Left kidney (tissue), 2 donors: ENCODE data around the gene USP32. TPM values are rescaled to one million over a fixed set of nuclear protein-coding genes. Genes with fewer than 3 reads are reported as not detected.
A peak's percentile ranks its signal among the peaks of the same experiment; 100 is the strongest.

Experiments used
- DNase-seq: peaks from one replicate; pipeline ENCODE4 v3.0.0-alpha.2; 2013
- polyA plus RNA-seq: library from polyadenylated mRNA; unstranded; fragments of 120-200 nt; gene quantifications from one replicate; pipeline ENCODE4 v1.2.1, GENCODE V29; 2013; ENCODE audit not compliant: insufficient read length

USP32 gene
- polyA plus RNA-seq, 1 donor, result 49.9 TPM

DNA sequence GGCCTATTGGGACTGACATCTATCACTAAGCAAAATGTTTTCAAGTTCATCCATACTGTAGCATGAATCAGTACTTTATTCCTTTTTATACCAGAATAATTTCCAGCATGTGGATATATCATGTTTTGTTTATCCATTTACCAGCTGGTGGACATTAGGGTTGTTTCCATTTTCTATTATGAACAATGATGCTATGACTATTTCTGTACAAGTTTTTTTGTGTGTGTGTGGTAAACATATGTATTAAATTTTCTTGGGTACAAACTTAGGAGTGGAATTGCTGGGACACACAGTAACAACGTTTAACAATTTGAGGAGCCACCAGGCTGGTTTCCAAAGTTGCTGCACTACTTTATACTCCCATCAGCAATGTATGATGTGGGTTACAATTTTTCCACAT, 91.0 kb downstream of the USP32 start:
- no peak for DNase-seq

DNA sequence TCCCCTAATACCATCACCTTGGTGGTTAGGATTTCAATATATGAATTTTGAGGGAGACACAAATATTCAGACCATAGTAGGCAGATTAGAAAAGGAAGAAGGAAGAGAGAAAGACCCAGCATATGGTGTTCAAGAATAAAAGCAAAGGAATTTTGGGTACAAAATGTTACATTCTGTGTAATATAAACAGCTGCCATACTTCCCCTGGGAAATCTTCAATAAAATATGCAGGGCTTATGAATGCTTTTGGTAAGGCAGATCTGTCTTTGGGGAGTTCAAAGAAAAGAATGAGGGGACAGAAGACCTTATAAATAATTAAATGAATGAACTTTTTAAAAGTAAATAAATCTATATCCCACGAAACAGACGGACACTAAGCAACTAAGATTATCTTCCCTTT, 91.9 kb downstream of the USP32 start:
- no peak for DNase-seq

DNA sequence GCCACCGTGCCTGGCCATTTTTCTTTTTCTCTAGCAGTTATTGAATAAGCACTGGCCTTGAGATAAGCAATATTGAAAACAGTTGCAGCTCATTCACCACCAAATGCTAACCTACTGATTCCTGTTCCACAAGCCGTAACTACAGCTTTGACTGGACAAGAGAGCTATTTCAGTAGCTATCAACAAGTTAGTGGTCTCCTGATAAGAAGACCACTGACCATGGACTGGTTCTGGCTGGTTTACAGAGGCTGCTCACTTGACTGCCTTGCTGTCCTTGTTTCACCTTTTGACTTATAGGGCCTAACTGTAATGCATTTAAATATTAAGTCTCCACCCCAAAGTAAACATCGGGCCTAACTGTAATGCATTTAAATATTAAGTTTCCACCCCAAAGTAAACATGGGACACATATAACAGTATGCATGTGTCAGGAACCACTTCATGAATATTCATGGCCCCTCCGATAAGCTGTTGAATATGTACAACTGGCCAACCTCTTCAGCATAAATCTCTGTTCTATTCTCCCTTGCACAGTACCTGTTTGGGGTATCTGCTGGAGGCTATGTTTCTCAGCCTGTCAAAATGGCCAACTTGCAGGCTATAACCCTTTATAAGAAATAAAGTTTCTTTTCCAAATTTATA, 94.1 kb downstream of the USP32 start:
- DNase-seq, result no peak

GRCh38 chr17:60296177-60296576, 95.8 kb downstream of the USP32 start:
- DNase-seq, result no peak

GRCh38 chr17:60293580-60294335, 98.2 kb downstream of the USP32 start:
- no peak for DNase-seq

DNA sequence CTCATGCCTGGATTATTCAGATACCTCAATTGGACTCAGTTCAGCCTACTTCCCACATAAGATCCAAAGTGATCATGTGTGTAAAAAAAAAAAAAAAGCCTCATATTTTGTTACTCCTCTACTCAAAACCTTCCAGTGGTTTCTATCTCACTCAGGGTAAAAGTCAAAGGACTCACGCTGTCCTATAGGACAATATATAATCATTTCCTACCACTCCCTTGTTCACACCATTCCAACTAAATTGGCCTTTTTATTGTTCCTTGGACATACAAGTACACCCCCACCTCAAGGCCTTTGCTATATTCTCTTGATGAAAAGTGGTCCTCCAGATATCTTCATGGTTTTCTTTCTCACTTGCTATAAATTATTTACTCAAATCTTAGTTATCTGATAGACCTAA, 99.2 kb downstream of the USP32 start:
- no peak for DNase-seq

DNA sequence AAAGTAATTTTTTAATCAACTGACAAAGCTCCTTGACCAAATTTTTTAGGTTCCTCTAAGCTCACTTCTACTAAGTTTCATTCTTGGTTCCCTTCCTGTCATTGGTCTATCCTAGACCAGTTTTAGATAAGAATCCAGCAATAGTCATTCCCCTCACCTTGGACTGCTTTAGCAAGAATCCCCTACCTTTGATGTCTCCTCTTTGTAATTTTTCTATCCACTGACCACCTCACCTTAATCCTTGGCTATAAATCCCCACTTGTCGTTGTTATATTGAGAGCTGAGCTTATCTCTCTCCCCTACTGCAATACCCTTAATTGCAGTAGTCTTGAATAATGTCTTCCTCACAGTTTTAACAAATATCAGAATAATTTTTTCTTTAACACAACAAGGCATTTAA, 107.2 kb downstream of the USP32 start:
- no peak for DNase-seq

GRCh38 chr17:60283816-60284215, 108.1 kb downstream of the USP32 start:
- DNase-seq, result no peak

DNA sequence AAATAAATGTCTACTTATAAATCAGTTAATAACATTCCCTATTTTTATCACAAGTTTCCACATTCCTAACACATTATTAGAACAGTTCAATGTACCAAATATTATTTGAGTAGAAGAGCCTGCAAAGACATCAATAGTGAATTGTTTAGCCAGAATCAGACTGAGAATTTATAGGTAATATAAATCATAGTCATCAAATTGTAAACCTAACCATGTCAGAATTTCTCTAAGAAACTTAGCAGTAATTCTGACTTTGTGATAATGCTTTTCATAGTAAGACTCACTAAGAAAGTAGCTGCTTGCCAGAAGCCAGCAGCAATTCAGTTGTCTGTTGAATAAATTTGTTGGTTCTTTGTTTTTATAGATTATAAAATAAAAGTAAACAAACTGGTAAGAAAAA, 111.3 kb downstream of the USP32 start:
- no peak for DNase-seq

- no peak for DNase-seq
Measured at GRCh38 chr17:60278237-60278636, 113.7 kb downstream of the USP32 start.

- no peak for DNase-seq
Measured at GRCh38 chr17:60277258-60277657, 114.7 kb downstream of the USP32 start.

GRCh38 chr17:60269417-60269816, 122.5 kb downstream of the USP32 start:
- DNase-seq, result no peak

GRCh38 chr17:60260540-60260939, 131.4 kb downstream of the USP32 start:
- no peak for DNase-seq

DNA sequence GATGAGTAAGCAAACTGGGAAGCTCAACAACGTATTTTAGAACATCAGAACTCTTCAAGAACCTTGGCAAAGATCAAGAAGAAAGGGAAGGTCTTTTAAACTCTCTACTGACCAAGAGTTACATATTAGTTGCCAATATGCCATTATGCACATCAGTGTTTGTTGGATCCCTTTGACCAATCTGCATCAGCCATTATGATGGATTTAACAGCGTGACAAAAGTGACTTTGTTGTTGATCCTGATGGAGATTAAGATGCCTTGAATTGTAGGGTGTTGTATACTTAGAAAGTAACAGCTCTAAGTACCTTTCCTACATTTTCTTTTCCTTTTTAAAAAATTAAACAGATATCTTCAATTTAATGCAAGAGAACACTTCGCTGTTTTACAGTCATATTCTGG, 133.6 kb downstream of the USP32 start:
- no peak for DNase-seq

- no peak for DNase-seq
Measured at GRCh38 chr17:60256174-60256573, 135.8 kb downstream of the USP32 start.

DNA sequence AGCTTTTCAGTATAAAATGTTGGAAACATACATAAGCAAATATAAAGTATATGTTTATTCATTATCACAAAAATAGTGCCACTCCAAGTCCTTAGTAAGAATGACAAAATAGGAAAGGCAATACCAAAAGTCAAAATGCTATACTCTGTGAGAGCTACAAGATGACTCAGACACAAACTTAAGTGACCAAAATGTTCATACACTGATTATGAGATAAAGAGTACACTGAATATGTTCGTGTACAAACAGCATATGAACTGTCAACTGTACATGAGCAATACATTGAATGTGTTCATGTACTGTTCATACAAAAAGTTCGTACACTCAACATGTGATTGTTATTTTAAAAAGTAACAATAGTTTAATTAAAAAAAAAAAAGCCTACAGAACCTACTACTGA, 138.9 kb downstream of the USP32 start:
- no peak for DNase-seq

DNA sequence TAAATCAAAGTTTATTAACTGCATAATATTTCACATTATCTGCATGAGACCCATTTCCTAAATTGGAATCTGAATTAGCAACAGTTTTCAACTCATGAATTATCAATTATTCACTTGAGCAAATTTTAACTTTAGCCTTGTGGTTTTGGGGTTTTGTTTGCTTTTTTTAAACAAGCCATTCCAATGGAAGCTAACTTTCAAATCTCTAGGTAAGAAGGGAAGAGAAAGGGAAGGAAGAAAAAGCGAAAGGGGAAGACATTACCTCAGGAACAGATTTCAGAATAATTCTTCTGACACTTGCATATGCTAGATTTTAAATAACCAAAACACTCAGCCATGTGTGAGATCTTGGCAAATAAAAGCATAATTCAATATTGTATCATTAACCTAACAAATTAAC, 139.5 kb downstream of the USP32 start:
- no peak for DNase-seq

DNA sequence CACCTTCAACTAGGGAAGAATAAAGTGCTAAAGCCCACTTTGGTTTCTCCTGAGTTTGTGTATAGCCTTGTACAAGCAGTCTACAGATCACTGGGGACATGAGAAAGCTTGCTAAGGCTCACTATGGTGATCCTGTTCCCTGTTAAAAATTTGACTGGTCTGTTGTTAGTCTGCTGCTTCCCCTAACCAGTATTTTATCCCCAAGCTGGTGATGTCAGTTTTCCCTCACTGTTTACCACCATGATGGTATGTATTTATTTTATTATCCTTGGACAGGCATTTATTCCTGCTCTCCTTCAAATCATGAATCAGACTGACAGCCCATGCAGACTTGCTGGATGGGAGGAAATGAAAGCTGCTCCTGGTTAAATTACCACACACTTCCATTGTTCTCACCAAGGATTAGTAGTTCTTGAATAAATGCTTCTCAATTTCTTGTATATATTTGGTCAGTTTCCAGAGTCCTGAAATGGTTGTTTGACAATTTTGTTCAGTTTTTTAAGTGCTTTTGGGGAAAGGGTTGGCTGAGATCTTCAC, 142.6 kb downstream of the USP32 start:
- no peak for DNase-seq

- DNase-seq, result peak; percentile 8
Measured at GRCh38 chr17:60248618-60249289, 143.2 kb downstream of the USP32 start.

- DNase-seq, result no peak
Measured at GRCh38 chr17:60247836-60248461, 144.0 kb downstream of the USP32 start.

- DNase-seq, result no peak
Measured at GRCh38 chr17:60244656-60245055, 147.3 kb downstream of the USP32 start.

- no peak for DNase-seq
Measured at GRCh38 chr17:60240290-60240689, 151.6 kb downstream of the USP32 start.

- DNase-seq, result no peak
Measured at GRCh38 chr17:60231691-60232090, 160.2 kb downstream of the USP32 start.
